Breast epithelium (tissue), 4 donors: ENCODE measurements around the gene PRIM1. TPM values are rescaled to one million over a fixed set of nuclear protein-coding genes. Genes with fewer than 3 reads are reported as not detected.
A peak's percentile ranks its signal among the peaks of the same experiment; 100 is the strongest.

Experiments used
- DNase-seq, 2 donors: peaks; one replicate each; pipeline ENCODE4 v3.0.0-alpha.2; 2019; ENCODE audit warnings: low spot score in 2 of 2
- H3K27ac ChIP-seq, 2 donors: fragments of 200-600 bp; sonication (generic) in 1 of 2; one replicate each; pipeline ENCODE4 v1.5.1; 2016 to 2019; ENCODE audit warnings: mild to moderate bottlenecking in 1 of 2
- H3K27me3 ChIP-seq, 2 donors: fragments of 200-600 bp; sonication (generic) in 1 of 2; one replicate each; pipeline versions ENCODE4 v1.5.1 to v1.6.0; 2017 to 2019; ENCODE audit warnings: control low read depth in 1 of 2, mild to moderate bottlenecking in 1 of 2
- H3K36me3 ChIP-seq: fragments of 200-600 bp; one replicate; pipeline ENCODE4 v1.5.1; 2019
- H3K4me1 ChIP-seq, 2 donors: fragments of 200-600 bp; sonication (generic); one replicate each; pipeline ENCODE4 v1.5.1; 2016 to 2019; ENCODE audit warnings: control low read depth in 1 of 2
- H3K4me3 ChIP-seq, 3 donors: fragments of 200-600 bp; sonication (generic); 1 replicate in 2 of 3; 2 replicates in 1 of 3; pipeline ENCODE4 v1.5.1; 2016 to 2019; ENCODE audit warnings: mild to moderate bottlenecking in 3 of 3, moderate library complexity in 2 of 3
- H3K9me3 ChIP-seq, 2 donors: fragments of 200-600 bp; sonication (generic) in 1 of 2; one replicate each; pipeline ENCODE4 v1.5.1; 2016 to 2019; ENCODE audit warnings: control low read depth in 1 of 2
- CTCF ChIP-seq, 3 donors: fragments of 450-650 bp; IDR thresholded peaks; one replicate each; pipeline ENCODE4 v1.5.1; 2016 to 2017; ENCODE audit warnings: antibody characterized with exemption in 3 of 3, mild to moderate bottlenecking in 3 of 3, moderate library complexity in 3 of 3
- POLR2A ChIP-seq: fragments of 450-650 bp; IDR thresholded peaks from one replicate; pipeline ENCODE4 v1.6.1; 2016; ENCODE audit warnings: antibody characterized with exemption, mild to moderate bottlenecking, moderate library complexity
- POLR2AphosphoS5 ChIP-seq, 3 donors: sonication (generic); formaldehyde crosslinking; IDR thresholded peaks; one replicate each; pipeline ENCODE4 v1.6.1; 2017; ENCODE audit warnings: antibody characterized with exemption in 3 of 3
- intact Hi-C: fragments of 100-400 bp; cut with DNase I; formaldehyde crosslinking; loops from one replicate; pipeline ENCODE4 v1.15.1; 2023; ENCODE audit warnings: low total_unique reads
- total RNA-seq, 3 donors: library from RNA; depleted of rRNA; stranded (reverse); fragments of >200 nt; gene quantifications; one replicate each; pipeline ENCODE4 v1.1.0, GENCODE V29; 2016

Gene PRIM1
- total RNA-seq, 3 donors from 2014 or later: 7.9 to 13.0 (median 8.3) TPM

GRCh38 chr12:56699020-56699661 is 53.0 kb downstream of the PRIM1 start:
- Histone ChIP-seq H3K36me3 (no peaks in the 10 kb centered on the region), H3K27me3 (no peaks in the 10 kb centered on the region), H3K4me3 (no peak overlapping the region), H3K9me3 (no peaks in the 10 kb centered on the region), H3K4me1 (no peaks in the 10 kb centered on the region), H3K27ac (no peak overlapping the region)
- intact Hi-C loops: no loop called here
- TF ChIP-seq POLR2A: no peak
- TF ChIP-seq POLR2AphosphoS5 (IDR thresholded peaks at IDR 0.05): no peak
- no peak for TF ChIP-seq CTCF (IDR thresholded peaks at IDR 0.05)
- DNase-seq: no peak

DNA sequence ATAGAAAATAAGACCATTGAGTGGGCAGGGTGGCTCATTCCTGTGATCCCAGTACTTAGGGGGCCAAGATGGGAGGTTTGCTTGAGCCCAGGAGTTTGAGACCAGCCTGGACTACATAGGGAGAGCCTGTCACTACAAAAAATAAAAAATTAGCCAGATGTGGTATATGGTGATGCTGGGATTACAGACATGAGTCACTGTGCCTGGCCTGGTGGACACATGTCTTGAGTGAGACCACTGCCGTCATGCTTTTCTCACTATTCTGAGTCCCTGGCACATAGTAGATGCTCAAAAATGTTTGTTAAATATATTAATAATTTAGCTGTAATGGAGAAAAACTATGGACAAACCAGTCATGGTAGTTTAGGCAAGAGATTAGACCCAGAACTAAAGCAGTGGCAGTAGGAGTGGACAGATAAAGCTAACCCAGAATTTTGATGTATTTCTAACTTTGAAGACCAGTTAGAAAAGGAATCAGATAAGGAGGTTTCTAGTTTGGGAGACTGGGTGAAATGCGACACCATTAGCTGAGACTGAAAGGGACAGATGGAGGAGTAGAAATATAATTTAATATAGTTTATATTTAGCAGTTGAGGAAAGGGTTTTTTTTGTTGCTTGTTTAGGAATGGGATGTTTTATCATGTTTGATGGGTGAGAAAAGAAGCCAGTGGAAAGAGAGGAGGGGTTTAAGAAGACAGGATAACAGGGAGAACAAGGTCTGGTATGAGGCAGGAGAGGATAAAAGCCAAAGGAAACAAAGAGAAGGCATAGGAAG is 56.6 kb downstream of the PRIM1 start:
- Histone ChIP-seq H3K4me1 (no peaks in the 10 kb centered on the region), H3K9me3 (no peaks in the 10 kb centered on the region), H3K27ac (no peak overlapping the region), H3K4me3 (no peak overlapping the region), H3K27me3 (no peaks in the 10 kb centered on the region), H3K36me3 (no peaks in the 10 kb centered on the region)
- DNase-seq: no peak
- intact Hi-C loops: no loop called here
- no peak for TF ChIP-seq POLR2A
- no peak for TF ChIP-seq CTCF (IDR thresholded peaks at IDR 0.05)
- TF ChIP-seq POLR2AphosphoS5 (IDR thresholded peaks at IDR 0.05): no peak

DNA sequence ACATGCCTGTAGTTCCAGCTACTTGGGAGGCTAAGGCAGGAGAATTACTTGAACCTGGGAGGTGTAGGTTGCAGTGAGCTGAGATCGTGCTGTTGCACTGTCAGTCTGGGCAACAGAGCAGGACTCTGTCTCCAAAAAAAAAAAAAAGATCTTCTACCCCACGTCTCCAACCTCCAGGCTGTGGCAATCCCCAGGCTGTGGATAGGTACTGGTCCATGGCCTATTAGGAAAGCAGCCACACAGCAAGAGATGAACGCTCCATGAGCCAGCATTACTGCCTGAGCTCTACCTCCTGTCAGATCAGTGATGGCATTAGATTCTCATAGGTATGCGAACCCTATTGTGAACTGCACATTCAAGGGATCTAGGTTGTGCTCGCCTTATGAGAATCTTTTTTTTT is 58.0 kb downstream of the PRIM1 start:
- peak in 1 of 2 donors; percentile 2 for DNase-seq
- H3K27me3 ChIP-seq: no peaks in the 10 kb centered on the region

DNA sequence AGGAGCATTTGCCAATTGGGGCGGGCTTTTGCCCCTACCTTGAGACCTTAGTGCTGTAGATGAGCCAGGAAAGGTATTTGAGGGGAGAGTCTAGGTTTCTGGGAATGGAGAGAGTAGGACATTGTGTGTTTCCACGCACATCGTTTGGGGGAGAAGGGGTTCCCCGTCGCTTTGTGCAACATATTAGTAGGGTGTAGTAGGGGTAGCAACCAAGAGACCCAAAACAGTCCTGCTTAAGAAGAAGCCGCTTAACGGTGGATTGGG is 63.3 kb downstream of the PRIM1 start:
- DNase-seq: no peak
- H3K4me3 ChIP-seq: peak overlapping the region; percentile 82 to 99 (median 97)
- H3K9me3 ChIP-seq: no peaks in the 10 kb centered on the region
- no peaks in the 10 kb centered on the region for H3K36me3 ChIP-seq
- H3K4me1 ChIP-seq: peaks cover 0 to 4% of the 10 kb centered on the region in 2 donors
- intact Hi-C loops: loop anchor here (10.0 kb wide), 1 partner anchor 54 kb away; the partner anchor contains the start of gene BAZ2A
- TF ChIP-seq CTCF (IDR thresholded peaks at IDR 0.05) (no peak), POLR2AphosphoS5 (IDR thresholded peaks at IDR 0.05) (no peak), POLR2A (no peak)
- no peaks in the 10 kb centered on the region for H3K27me3 ChIP-seq
- H3K27ac ChIP-seq: peak overlapping the region; percentile 100

More for the DNA sequence above, 58.0 kb downstream of the PRIM1 start:
- H3K4me3 ChIP-seq: no peak overlapping the region
- H3K9me3 ChIP-seq: no peaks in the 10 kb centered on the region
- H3K27ac ChIP-seq: no peak overlapping the region
- H3K36me3 ChIP-seq: no peaks in the 10 kb centered on the region
- no peaks in the 10 kb centered on the region for H3K4me1 ChIP-seq
- intact Hi-C loops: no loop called here
- TF ChIP-seq POLR2AphosphoS5 (IDR thresholded peaks at IDR 0.05) (no peak), POLR2A (no peak), CTCF (IDR thresholded peaks at IDR 0.05) (no peak)
